NCI-H524 treated with DMSO at 0.1 percent for 48 hours (cell line): ENCODE results near the gene RGL3.
"Not testable (repeated sequence)": the region's sequence is repeated elsewhere in the genome, so short reads cannot be mapped to it uniquely, and the experiment has no call there.

Experiments used
- DNase-seq: peaks from one replicate; lab custom pipeline; 2025; lab: John Stamatoyannopoulos, UW

Gene RGL3, protein sequence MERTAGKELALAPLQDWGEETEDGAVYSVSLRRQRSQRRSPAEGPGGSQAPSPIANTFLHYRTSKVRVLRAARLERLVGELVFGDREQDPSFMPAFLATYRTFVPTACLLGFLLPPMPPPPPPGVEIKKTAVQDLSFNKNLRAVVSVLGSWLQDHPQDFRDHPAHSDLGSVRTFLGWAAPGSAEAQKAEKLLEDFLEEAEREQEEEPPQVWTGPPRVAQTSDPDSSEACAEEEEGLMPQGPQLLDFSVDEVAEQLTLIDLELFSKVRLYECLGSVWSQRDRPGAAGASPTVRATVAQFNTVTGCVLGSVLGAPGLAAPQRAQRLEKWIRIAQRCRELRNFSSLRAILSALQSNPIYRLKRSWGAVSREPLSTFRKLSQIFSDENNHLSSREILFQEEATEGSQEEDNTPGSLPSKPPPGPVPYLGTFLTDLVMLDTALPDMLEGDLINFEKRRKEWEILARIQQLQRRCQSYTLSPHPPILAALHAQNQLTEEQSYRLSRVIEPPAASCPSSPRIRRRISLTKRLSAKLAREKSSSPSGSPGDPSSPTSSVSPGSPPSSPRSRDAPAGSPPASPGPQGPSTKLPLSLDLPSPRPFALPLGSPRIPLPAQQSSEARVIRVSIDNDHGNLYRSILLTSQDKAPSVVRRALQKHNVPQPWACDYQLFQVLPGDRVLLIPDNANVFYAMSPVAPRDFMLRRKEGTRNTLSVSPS

DNA sequence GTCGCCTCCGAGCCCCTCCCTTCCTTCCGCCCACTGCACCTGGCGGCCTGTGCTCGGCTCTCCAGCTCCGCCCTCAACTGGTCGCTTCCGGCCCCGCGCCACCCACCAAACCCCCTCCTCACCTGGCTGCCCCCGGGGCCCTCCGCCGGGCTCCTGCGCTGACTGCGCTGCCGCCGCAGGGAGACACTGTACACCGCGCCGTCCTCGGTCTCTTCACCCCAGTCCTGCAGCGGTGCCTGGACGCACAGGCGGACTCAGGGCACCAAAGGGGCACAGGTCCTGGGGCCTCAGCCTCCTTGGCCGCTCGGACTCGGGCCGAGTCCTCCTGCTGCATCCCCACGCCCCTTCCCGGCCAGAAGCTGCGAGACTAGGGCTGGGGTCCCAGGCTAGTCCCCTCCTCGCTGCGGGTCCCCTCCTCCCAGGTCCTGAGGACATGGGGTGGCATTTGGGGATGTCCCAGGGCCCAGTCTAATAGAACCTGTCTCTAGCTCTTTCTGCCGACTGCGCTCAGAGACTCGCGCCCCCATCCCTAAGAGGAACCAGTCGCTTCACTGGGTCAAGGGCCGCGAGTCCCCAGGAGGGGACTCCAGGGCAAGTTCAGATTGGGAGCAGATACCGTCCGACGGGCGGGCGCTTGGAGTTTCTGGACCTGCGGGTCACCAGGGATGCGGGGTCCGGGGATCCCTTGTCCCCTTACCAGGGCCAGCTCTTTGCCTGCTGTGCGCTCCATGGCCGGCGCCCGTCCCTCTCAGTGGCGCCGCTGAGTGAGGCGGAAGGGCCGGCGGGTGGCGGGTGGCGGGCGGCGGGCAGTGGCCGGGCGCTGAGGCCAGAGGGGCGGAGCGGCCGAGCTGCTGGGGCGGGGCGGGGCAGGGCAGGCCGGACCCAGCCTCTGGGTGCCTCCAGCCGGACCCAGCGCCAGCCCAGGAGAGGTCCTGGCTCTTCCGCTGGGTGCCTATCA is at the start of gene RGL3:
Gene RGL3 (minus strand): TSS at position 766 of the 958 bp plus-strand sequence. CDS start 36 bp downstream, at position 730.
- DNase-seq: no peak

DNA sequence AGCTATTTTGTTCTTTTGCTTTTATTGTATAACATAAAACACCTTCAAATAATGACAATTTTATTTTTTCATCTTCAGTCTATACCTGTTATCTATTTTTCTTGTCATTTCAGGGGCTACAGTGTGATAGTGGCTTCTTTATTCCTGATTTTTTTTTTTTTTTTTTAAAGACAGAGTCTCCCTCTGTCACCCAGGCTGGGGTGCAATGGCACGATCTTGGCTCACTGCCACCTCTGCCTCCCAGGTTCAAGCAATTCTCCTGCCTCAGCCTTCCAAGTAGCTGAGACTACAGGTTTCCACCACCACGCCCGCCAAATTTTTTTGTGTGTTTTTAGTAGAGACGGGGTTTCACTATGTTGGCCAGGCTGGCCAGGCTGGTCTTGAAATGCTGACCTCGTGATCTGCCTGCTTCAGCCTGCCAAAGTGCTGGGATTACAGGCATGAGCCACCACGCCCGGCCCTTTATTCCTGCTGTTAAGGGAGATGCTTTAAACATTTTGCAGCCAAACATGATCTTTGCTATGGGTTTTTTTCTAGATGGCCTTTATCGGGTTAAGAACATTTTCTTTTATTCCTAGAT is 49.2 kb upstream of the RGL3 start:
- DNase-seq: not testable (repeated sequence)

DNA sequence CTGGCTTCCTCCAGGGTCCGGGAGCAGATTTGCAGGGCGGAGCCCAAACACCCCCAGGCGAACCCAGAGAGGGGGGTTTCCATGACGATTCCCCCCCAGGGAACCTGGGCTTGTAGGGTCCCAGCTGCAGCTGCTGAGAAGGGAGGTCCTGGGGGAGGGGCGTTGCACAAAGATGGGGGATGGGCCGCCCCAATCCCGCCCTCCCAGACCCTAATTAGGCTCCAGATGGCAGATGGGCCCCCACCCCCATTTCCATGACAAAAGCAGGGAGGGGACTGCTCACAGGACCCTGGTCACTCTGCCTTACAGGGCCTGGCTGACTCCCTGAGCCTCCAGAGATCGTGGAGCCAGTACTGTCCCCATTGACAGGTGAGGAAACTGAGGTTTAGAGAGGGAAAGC is 46.5 kb upstream of the RGL3 start:
- no peak for DNase-seq

DNA sequence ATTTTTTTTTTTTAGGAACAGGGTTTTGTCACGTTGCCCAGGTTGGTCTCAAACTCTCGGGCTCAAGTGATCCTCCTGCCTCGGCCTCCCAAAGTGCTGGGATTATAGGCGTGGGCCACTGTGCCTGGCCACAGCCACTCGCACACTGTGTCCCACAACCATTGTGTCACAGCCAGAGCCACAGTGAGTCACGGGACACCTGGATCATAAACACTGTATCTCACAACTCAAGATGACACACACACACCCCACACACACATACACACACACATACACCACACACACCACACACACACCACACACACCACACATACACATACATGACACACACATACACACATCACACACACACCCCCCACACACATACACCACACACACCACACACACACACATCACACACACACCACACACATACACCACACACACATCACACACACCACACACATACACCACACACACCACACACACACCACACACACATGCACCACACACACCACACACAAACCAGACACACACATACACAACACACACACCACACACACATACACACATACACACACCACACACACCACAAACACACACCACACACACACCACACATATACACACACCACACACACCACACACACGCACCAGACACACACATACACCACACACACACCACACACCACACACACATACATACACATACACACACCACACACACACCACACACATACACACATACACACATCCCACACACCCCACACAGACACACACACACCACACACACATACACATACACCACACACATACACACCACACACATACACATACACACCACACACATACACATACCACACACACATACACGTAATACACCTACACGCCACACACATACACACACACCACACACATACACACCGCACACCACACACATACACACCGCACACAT is 45.5 kb upstream of the RGL3 start:
- no peak for DNase-seq

DNA sequence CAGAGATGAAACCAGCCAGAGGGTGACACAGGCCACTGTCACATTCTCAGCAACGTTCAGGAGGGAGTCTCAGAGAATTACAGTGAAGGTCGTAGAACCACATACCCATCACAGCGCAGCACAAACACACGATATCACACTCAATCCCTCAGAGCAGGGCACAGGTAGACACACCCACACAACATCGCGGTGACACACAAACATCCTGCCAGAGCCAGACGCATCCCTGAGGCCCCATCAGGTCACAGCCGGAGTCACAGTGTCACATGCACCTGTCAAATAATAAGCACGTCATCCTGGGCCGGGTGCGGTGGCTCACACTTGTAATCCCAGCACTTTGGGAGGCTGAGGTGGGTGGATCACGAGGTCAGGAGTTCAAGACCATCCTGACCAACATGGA is 44.3 kb upstream of the RGL3 start:
- DNase-seq: no peak

DNA sequence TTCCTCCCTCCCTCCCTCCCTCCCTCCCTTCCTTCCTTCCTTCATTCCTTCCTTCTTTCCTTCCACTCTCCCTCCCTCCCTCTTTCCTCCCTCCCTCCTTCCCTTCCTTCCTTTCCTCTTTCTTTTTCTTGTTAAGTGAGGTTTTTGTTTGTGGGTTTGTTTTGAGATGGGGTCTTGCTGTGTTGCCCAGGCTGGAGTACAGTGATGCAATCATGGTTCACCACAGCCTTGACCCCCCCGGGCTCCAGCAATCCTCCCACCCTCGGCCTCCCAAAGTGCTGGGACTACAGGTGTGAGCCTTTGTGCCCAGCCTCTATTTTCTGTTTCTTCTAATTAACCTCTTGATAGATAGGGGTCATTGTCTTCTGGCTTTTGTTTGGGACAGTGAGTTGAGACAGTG is 42.3 kb upstream of the RGL3 start:
- no peak for DNase-seq

DNA sequence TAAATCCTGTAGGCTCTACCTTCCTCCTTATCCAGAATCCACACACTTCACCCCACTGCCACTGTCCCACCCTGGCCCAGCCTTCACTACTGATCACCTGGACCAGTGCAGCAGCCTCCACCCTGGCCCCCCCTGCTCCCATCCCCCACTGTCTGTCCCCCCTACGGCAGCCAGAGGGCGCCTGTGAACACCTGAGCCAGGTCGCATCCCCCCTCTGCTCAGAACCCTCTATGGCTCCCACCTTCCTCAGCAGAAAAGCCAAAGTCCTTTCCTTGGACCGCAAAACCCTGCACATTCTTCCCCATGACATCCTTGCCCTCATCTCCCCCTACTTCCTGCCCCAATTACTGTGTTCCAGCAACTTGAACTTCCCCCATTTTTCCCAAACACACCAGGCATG is 41.1 kb upstream of the RGL3 start:
- no peak for DNase-seq

DNA sequence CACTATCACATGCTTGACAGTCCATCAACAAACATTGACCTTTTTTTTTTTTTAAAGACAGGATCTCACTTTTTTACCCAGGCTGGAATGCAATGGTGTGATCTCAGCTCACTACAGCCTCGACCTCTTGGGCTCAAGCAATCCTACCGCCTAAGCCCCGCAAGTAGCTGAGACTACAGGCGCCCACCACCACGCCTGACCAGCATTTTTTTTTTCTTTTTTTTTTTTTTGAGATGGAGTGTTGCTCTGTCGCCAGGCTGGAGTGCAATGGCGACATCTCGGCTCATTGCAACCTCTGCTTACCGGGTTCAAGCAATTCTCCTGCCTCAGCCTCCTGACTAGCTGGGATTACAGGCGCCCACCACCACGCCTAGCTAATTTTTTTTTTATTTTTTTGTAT is 39.8 kb upstream of the RGL3 start:
- DNase-seq: not testable (repeated sequence)

DNA sequence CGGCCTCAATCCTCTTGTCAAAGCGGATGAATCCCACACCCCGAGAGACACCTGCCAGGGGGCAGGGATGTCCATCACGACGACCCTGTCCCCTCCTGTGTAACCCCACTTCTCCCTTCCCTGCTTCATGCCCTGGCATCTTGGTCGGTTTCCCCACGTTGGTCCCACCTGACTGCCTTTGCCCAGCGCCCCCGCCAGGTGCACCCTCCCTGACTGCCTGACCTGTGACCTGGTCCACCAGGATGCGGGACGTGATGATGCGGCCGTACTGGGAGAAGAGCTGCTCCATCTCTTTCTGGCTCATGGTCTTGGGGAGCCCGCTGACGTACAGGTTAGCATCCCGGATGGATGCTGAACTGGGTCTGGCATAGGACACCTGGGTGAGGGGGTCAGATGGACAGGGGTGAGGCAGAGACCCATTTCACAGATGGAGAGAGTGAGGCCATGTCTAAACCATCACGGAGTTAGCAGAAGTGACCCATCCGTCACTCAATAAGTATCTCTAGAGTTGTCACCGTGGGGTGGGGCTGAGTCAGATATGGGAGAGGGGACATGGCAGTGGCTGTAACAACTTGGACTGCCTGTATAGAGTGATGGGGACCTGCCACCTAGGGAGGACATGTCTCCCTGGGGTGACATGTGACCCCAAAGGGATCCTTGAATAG is 39.3 kb upstream of the RGL3 start:
- DNase-seq: no peak

DNA sequence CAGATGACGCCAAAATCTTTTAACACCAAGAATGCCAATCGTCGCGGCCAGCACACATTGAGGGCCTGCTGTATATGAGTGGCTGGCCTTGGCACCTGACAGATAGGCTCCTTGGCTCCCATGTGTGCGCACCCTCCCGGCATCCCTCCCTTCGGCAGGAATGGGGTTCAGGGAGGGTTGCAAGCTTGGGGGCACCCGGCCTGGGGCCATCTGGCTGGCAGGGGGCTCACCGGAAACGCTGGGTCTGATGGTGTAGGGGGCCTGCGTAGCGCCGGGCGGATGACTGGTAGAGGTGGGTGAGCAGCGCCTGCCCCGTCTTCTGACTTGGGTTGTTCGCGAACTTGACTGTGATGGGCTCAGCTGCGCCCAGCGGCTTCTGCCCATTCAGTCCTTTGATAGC is 38.7 kb upstream of the RGL3 start:
- DNase-seq: no peak

DNA sequence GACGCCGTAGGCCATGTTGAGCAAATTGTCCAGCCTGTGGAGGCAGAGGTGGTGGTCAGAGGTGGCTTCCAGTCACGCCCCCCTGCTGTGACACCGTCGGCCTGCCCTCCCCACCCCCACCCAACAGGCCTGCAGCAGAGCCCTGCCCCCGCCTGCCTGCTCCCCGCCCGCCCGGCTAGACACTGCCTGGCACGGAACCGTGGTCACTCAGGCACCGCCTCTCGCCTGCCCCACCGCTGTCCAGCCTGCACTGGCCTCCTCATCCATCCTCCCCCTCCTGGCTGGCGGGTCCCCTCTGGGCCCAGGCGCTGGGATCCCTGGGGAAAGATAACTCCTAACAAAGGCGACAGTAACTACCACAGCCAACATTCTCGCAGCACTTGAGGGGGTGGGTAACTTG is 38.0 kb upstream of the RGL3 start:
- no peak for DNase-seq

DNA sequence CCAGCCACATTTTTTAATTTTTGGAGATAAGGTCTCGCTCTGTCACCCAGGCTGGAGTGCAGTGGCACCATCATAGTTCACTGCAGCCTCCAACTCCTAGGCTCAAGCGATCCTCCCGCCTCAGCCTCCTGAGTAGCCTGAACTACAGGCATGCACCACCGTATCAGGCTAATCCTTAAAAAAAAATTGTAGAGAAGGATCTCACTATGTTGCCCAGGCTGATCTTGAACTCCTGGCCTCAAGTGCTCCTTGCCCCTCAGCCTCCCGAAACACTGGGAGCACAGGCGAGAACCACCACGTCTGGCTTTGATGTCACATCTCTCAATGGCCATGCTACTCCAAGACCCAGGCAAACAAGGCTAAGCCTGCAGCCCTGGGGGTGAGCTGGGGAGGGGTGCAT is 37.5 kb upstream of the RGL3 start:
- no peak for DNase-seq

DNA sequence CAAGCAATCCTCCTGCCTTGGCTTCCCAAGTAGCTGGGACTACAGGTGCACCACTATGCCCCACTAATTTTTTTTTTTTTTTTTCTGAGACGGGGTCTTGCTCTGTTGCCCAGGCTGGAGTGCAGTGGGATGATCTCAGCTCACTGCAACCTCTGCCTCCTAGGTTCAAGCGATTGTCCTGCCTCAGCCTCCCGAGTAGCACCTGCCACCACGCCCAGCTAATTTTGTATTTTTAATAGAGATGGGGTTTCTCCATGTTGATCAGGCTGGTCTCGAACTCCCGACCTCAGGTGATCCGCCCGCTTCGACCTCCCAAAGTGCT is 36.1 kb upstream of the RGL3 start:
- DNase-seq: not testable (repeated sequence)

DNA sequence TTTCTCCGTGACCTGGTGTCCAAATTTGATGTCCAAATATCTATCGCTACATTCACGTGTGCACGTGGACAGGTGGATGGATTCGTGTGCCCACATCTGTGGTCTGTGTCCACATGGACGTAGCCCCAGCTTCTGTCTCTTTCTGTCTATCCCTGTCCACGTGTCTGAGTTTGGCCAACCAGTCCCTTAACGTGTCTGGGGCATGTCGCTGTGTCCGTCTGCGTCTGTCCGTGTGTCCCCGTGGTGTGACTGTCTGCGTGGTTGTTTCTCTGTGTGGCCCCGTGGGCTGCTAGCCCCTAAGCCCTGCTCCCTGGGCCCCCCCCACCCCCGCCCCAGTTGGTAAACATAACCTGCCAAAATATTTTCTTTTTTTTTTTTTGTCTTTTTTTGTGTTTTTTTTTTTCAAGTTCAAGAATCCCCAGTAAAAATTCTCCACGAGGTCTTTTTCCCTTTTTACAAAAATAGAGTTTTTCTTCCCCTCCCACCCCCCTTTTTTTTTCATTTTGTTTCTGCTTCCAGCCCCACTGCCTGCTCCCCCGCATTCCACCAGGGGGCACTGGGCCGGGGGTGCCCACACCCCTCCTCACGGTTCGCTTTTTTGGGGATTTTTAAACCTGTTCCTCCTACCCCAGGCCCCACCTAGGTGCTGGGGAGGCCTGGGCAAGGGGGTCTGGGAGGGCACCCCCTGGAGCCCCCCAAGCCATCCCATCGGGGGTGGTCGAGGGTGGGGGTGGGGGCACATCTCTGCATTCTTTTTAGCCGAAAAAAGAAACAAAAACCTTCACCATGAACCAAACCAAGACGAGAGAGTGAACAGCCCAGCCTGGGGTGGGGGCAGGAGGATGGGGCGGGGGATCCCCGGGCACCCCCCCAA is 34.6 kb upstream of the RGL3 start:
- DNase-seq: no peak

DNA sequence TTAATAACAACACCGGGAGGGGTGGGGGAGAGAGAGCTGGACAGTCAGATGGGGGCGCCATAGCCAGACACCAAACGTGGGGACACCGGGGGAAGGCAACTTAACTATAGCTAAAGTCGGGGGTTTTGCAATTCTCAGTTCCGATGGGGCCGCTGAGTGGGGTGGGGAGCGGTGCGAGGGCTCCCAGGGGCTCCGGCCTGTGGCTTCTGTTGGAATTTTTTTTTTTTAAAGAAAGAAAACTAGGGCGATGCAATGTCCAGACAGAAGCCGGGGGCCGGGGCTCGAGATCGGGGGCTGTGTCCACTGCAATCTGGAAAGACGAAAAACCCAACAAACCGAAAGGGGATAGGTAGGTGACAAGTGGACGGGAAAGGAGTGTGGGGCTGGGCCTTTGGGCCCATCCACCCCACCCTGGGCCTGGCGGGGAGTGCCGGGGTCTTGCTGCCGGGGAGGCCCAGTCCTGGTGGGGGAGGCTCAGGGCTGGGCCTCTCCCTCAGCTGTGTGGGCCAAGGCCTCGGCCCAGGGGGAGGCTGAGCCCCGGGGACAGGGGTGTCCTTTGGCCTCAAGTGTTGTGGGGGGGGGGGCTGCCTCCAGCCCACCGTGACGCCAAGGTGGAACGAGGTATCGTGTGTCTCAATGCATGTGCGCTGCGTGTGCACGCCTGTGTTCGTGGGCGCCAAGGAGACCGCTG is 33.7 kb upstream of the RGL3 start:
- DNase-seq: no peak

DNA sequence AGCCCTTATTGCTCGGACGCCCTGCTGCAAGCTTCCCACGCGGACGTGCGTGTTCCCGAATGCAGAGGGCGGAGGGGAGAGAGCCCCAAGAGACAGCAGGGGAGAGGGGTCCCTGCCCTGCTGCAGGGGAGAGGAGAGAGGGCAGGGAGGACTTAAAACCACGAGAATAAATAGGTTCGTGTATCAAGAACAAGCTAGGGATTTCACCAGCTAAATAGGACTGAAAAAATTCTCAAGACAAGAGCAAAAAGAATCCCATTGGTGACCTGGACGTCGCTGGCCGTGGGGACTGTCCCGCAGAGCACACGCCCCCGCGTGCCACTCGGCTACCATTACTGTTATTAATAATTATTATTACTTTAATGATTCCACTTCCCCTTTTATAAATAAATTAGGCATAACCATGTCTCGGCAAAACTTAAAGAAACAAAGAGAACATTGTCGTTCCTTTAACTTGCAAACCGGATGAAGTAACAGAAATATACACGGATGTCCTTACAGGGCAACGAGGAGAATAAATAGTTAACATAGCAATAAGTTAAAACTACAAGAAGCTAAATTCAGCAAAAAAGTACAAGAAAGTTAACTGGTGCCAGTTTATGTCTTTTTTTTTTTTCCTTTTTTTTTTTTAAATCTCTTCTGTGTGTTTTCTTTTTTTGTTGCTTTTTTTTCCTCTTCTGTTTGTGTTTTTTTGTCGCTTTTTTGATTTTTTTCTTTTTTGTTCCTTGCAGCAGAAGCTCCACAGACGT is 32.9 kb upstream of the RGL3 start:
- no peak for DNase-seq

DNA sequence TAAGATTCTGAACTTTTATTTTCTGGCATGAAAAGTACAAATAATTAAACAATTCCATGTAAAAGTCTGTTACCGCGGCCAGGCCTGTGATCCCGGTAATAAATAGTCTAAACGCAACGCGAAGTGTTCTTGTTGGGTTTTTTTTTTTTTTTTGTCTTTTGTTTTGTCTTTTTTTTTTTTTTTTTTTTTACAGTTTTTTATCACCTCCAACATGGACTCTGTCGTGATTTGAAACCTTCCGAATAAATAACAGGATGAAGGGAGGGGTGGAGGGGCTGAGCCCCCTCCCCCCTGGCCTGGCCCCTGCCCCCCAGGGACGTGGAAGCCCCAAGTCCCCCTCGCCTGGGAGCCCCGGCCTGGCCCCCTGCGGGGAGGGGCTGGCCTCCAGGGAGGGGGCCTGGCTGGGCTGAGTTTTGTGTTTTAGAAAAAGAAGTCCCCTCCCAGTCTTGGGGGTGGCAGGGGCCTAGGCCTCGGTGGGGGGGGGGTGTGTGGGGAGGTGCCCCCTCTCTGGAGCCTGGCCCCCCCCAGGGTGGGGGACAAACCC is 32.3 kb upstream of the RGL3 start:
- no peak for DNase-seq
